Omental fat pad (tissue), 4 donors: ENCODE measurements around the gene RTL10. TPM values are rescaled to one million over a fixed set of nuclear protein-coding genes. Genes with fewer than 3 reads are reported as not detected.

Source experiments
- ATAC-seq: fragments of 150-250 bp; one replicate; pipeline ENCODE4 v1.9.1; 2016; ENCODE audit warnings: mild to moderate bottlenecking, moderate library complexity; ENCODE audit not compliant: low FRiP score
- DNase-seq: peaks from one replicate; pipeline ENCODE4 v3.0.0-alpha.2; 2019; ENCODE audit warnings: low spot score
- CTCF ChIP-seq, 3 donors: fragments of 450-650 bp; IDR thresholded peaks; one replicate each; pipeline ENCODE4 v1.5.1; 2016 to 2017; ENCODE audit warnings: antibody characterized with exemption in 3 of 3, mild to moderate bottlenecking in 3 of 3, moderate library complexity in 2 of 3
- total RNA-seq, 4 donors: library from RNA; depleted of rRNA; stranded (reverse); fragments of >200 nt; gene quantifications; one replicate each; pipeline ENCODE4 v1.1.0, GENCODE V29; 2016

Gene RTL10
- total RNA-seq, 4 donors from 2014 or later, result 7.6 to 12.6 (median 10.4) TPM

- ATAC-seq, result no peak
- no peak for TF ChIP-seq CTCF (IDR thresholded peaks at IDR 0.05)
- DNase-seq, result no peak
Observed at GRCh38 chr22:19845054-19845722, 9.5 kb downstream of the RTL10 start.

GRCh38 chr22:19844377-19845053 is 10.2 kb downstream of the RTL10 start:
- no peak for TF ChIP-seq CTCF (IDR thresholded peaks at IDR 0.05)
- no peak for DNase-seq
- peak; percentile 40 for ATAC-seq

GRCh38 chr22:19843857-19844376 is 10.8 kb downstream of the RTL10 start:
- no peak for TF ChIP-seq CTCF (IDR thresholded peaks at IDR 0.05)

GRCh38 chr22:19843107-19843856 is 11.4 kb downstream of the RTL10 start:
- TF ChIP-seq CTCF (IDR thresholded peaks at IDR 0.05), result no peak
- DNase-seq (no peak), ATAC-seq (no peak)

More at GRCh38 chr22:19843857-19844376, 10.8 kb downstream of the RTL10 start:
- no peak for DNase-seq
- no peak for ATAC-seq

GRCh38 chr22:19842393-19843106 is 12.1 kb downstream of the RTL10 start:
- ATAC-seq (no peak), DNase-seq (no peak)
- no peak for TF ChIP-seq CTCF (IDR thresholded peaks at IDR 0.05)

GRCh38 chr22:19841641-19842392 is 12.9 kb downstream of the RTL10 start:
- DNase-seq (no peak), ATAC-seq (no peak)
- TF ChIP-seq CTCF (IDR thresholded peaks at IDR 0.05), result no peak
